HEK293 (cell line): ENCODE results near the gene CCDC28B.

ENCODE experiments used
- CTCF ChIA-PET: fragments of 350-600 bp; formaldehyde crosslinking; extraction: SDS; loops from one replicate; lab custom pipeline; 2021; ENCODE audit warnings: antibody characterized with exemption; lab: Yijun Ruan, JAX
- POLR2A ChIA-PET: fragments of 300-600 bp; formaldehyde crosslinking; extraction: SDS; loops from one replicate; lab custom pipeline; 2020; ENCODE audit warnings: antibody characterized with exemption, inconsistent platforms; lab: Yijun Ruan, JAX
- H3K27ac ChIP-seq: fragments of 200-500 bp; sonication (Bioruptor generic); 2 replicates; pipeline ENCODE4 v1.5.1; 2014; ENCODE audit warnings: low read depth, low read length, control low read depth, inconsistent platforms; ENCODE audit errors: extremely low read depth
- H3K36me3 ChIP-seq, 2 experiments: fragments of 200-500 bp in 1 of 2; sonication (Bioruptor generic) in 1 of 2; 1 replicate in 1 of 2; 2 replicates in 1 of 2; pipeline ENCODE4 v1.5.1; 2014 to 2017; ENCODE audit warnings: inconsistent platforms in 2 of 2, low read length in 2 of 2; ENCODE audit not compliant: control insufficient read depth in 2 of 2, insufficient read depth in 1 of 2
- H3K4me1 ChIP-seq: fragments of 200-500 bp; sonication (Bioruptor generic); 2 replicates; pipeline ENCODE4 v1.5.1; 2014; ENCODE audit warnings: mild to moderate bottlenecking, low read length, inconsistent platforms; ENCODE audit not compliant: control insufficient read depth, insufficient read depth
- H3K4me3 ChIP-seq: 2 replicates; pipeline ENCODE4 v1.5.1; 2011; ENCODE audit warnings: low read depth, mild to moderate bottlenecking, control low read depth, low read length, moderate library complexity
- H3K9me3 ChIP-seq: fragments of 200-500 bp; sonication (Bioruptor generic); 2 replicates; pipeline ENCODE4 v1.5.1; 2014; ENCODE audit warnings: low read depth, low read length, inconsistent platforms; ENCODE audit not compliant: control insufficient read depth, insufficient read depth
- ELK4 ChIP-seq: IDR thresholded peaks from 2 replicates; pipeline ENCODE4 v1.6.1; 2011; ENCODE audit warnings: mild to moderate bottlenecking, low read depth, low read length, borderline replicate concordance
- IKZF3 ChIP-seq: fragments of 450-650 bp; IDR thresholded peaks from 2 replicates; pipeline ENCODE4 v1.5.0; 2018; ENCODE audit warnings: missing biosample characterization, mild to moderate bottlenecking, missing genetic modification characterization, moderate library complexity
- INSM2 ChIP-seq: fragments of 450-650 bp; formaldehyde crosslinking; IDR thresholded peaks from 2 replicates; pipeline ENCODE4 v1.5.1; 2016; ENCODE audit warnings: missing biosample characterization, missing genetic modification characterization
- KLF1 ChIP-seq: fragments of 450-650 bp; formaldehyde crosslinking; IDR thresholded peaks from 2 replicates; pipeline ENCODE4 v1.5.1; 2016; ENCODE audit warnings: missing biosample characterization, missing genetic modification characterization
- KLF16 ChIP-seq: fragments of 450-650 bp; formaldehyde crosslinking; IDR thresholded peaks from 2 replicates; pipeline ENCODE4 v1.5.1; 2017; ENCODE audit warnings: missing biosample characterization, missing genetic modification characterization
- PRDM1 ChIP-seq: fragments of 450-650 bp; formaldehyde crosslinking; IDR thresholded peaks from 2 replicates; pipeline ENCODE4; 2016; ENCODE audit warnings: missing biosample characterization, missing genetic modification characterization
- ZBTB8A ChIP-seq: fragments of 450-650 bp; formaldehyde crosslinking; IDR thresholded peaks from 2 replicates; pipeline ENCODE4 v1.5.1; 2016; ENCODE audit warnings: missing biosample characterization, missing genetic modification characterization
- ZEB2 ChIP-seq: fragments of 450-650 bp; formaldehyde crosslinking; IDR thresholded peaks from 2 replicates; pipeline ENCODE4 v1.5.1; 2016; ENCODE audit warnings: missing biosample characterization, missing genetic modification characterization
- ZFP3 ChIP-seq: fragments of 450-650 bp; formaldehyde crosslinking; IDR thresholded peaks from 2 replicates; pipeline ENCODE4 v1.5.1; 2016; ENCODE audit warnings: low read depth, missing biosample characterization, missing genetic modification characterization
- ZNF169 ChIP-seq: fragments of 450-650 bp; formaldehyde crosslinking; IDR thresholded peaks from 2 replicates; pipeline ENCODE4 v1.5.1; 2016; ENCODE audit warnings: missing biosample characterization, missing genetic modification characterization
- ZNF24 ChIP-seq: fragments of 450-650 bp; formaldehyde crosslinking; IDR thresholded peaks from 2 replicates; pipeline ENCODE4 v1.5.1; 2016; ENCODE audit warnings: missing biosample characterization, missing genetic modification characterization
- ZNF26 ChIP-seq: fragments of 450-650 bp; formaldehyde crosslinking; IDR thresholded peaks from 2 replicates; pipeline ENCODE4 v1.5.1; 2016; ENCODE audit warnings: missing biosample characterization, missing genetic modification characterization
- ZNF341 ChIP-seq: fragments of 450-650 bp; formaldehyde crosslinking; IDR thresholded peaks from 2 replicates; pipeline ENCODE4; 2016; ENCODE audit warnings: low read depth, missing biosample characterization, missing genetic modification characterization
- ZNF362 ChIP-seq: fragments of 450-650 bp; formaldehyde crosslinking; IDR thresholded peaks from 2 replicates; pipeline ENCODE4 v1.5.1; 2016; ENCODE audit warnings: missing biosample characterization, missing genetic modification characterization
- ZNF571 ChIP-seq: fragments of 450-650 bp; formaldehyde crosslinking; IDR thresholded peaks from 2 replicates; pipeline ENCODE4 v1.5.0; 2017; ENCODE audit warnings: missing biosample characterization, missing genetic modification characterization
- ZNF585B ChIP-seq: fragments of 450-650 bp; formaldehyde crosslinking; IDR thresholded peaks from 2 replicates; pipeline ENCODE4 v1.5.1; 2016; ENCODE audit warnings: missing biosample characterization, missing genetic modification characterization
- ZNF610 ChIP-seq: fragments of 450-650 bp; formaldehyde crosslinking; IDR thresholded peaks from 2 replicates; pipeline ENCODE4 v1.5.1; 2016; ENCODE audit warnings: missing biosample characterization, missing genetic modification characterization, borderline replicate concordance
- ZNF843 ChIP-seq: fragments of 450-650 bp; formaldehyde crosslinking; IDR thresholded peaks from 2 replicates; pipeline ENCODE4 v1.5.1; 2016; ENCODE audit warnings: missing biosample characterization, missing genetic modification characterization
- ZSCAN16 ChIP-seq: fragments of 450-650 bp; formaldehyde crosslinking; IDR thresholded peaks from 2 replicates; pipeline ENCODE4 v1.5.1; 2016; ENCODE audit warnings: missing biosample characterization, missing genetic modification characterization
- ZSCAN23 ChIP-seq: fragments of 450-650 bp; formaldehyde crosslinking; IDR thresholded peaks from 2 replicates; pipeline ENCODE4 v1.5.1; 2016; ENCODE audit warnings: missing biosample characterization, missing genetic modification characterization
- ZSCAN30 ChIP-seq: fragments of 450-650 bp; IDR thresholded peaks from 2 replicates; pipeline ENCODE4 v1.5.1; 2018; ENCODE audit warnings: missing biosample characterization, mild to moderate bottlenecking, missing genetic modification characterization, moderate library complexity

Gene CCDC28B

GRCh38 chr1:32178380-32179192, 21.8 kb upstream of the CCDC28B start:
- Histone ChIP-seq H3K4me3 (no peak overlapping the region), H3K36me3 (peaks cover 8 to 44% of the 10 kb centered on the region in 2 experiments), H3K27ac (peak overlapping the region; percentile 76), H3K9me3 (no peaks in the 10 kb centered on the region), H3K4me1 (peaks cover 6% of the 10 kb centered on the region; the same call in 1 of the 2 replicates)
- TF ChIP-seq PRDM1 (tag by site-specific recombination) (peak; percentile 73), ZNF24 (tag by site-specific recombination) (no peak), ZSCAN16 (tag by site-specific recombination) (peak; percentile 87)
- ChIA-PET CTCF (interaction anchor here (0.7 to 1.6 kb wide), 5 partner anchors 14 to 186 kb away, joined by 3 to 5 read pairs (median 4); partner anchors contain the start of gene TMEM39B), POLR2A (interaction anchor here (0.6 to 2.7 kb wide), 22 partner anchors 9 to 216 kb away, joined by 3 to 26 read pairs (median 6); partner anchors contain the start of genes BSDC1, CCDC28B, HDAC1 and IQCC)

DNA sequence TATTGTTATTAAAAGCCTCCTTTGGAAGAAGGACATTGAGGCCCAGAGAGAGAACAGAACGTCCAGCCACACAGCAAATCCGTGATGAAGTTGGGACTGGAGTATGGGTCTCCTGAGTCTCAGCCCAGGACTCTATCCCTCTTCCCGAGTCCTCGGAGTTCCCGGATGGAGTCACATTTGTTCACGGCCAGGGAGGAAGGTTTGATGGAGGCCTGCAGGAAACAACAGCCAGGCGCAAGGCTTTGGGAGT, 21.3 kb upstream of the CCDC28B start:
- Histone ChIP-seq H3K27ac (peak overlapping the region; percentile 76), H3K4me3 (peak overlapping the region; percentile 25), H3K9me3 (no peaks in the 10 kb centered on the region), H3K36me3 (peaks cover 13 to 44% of the 10 kb centered on the region in 2 experiments), H3K4me1 (peaks cover 6% of the 10 kb centered on the region; the same call in 1 of the 2 replicates)
- TF ChIP-seq ZNF26 (no peak), ZSCAN30 (peak; percentile 8; the same call in 1 of the 2 replicates), IKZF3 (tag by site-specific recombination) (peak; percentile 89; the same call in 1 of the 2 replicates), ZNF341 (tag by site-specific recombination) (0 out of 2 replicates have a peak, but pooled peaks have one; percentile 10), KLF16 (no peak), ZSCAN23 (0 out of 2 replicates have a peak, but pooled peaks have one; percentile 12), ZNF362 (tag by site-specific recombination) (no peak)
- ChIA-PET POLR2A (interaction anchor here (0.6 to 2.7 kb wide), 23 partner anchors 9 to 534 kb away, joined by 3 to 26 read pairs (median 6); partner anchors contain the start of genes BSDC1, CCDC28B, HDAC1 and IQCC), CTCF (interaction anchor here (0.7 to 1.6 kb wide), 5 partner anchors 15 to 185 kb away, joined by 3 to 5 read pairs (median 4); partner anchors contain the start of gene TMEM39B)

- Histone ChIP-seq H3K4me1 (peaks cover 6% of the 10 kb centered on the region; the same call in 1 of the 2 replicates), H3K4me3 (peak within 1 kb of the TSS; percentile 75), H3K9me3 (no peaks in the 10 kb centered on the region), H3K36me3 (peaks cover 17 to 44% of the 10 kb centered on the region in 2 experiments), H3K27ac (peak within 1 kb of the TSS; percentile 76)
- ChIA-PET POLR2A (interaction anchor here (0.6 to 2.7 kb wide), 25 partner anchors 8 to 533 kb away, joined by 3 to 26 read pairs (median 5); partner anchors contain the start of genes BSDC1, CCDC28B, HDAC1 and IQCC), CTCF (interaction anchor here (0.7 to 1.6 kb wide), 6 partner anchors 15 to 185 kb away, joined by 3 to 5 read pairs (median 4); partner anchors contain the start of gene TMEM39B)
- peak; percentile 59 for TF ChIP-seq ZBTB8A (tag by site-specific recombination)
- no peak for TF ChIP-seq ZFP3
- no peak for TF ChIP-seq ZNF169 (tag by site-specific recombination)
- TF ChIP-seq ZNF571 (tag by site-specific recombination) = no peak
- 0 out of 2 replicates have a peak, but pooled peaks have one; percentile 12 for TF ChIP-seq INSM2 (tag by site-specific recombination)
- TF ChIP-seq ELK4 = no peak
- TF ChIP-seq KLF1 (tag by site-specific recombination) = peak; percentile 68
- peak; percentile 93 for TF ChIP-seq ZEB2
- TF ChIP-seq ZNF585B (tag by site-specific recombination) = peak; percentile 91
- no peak for TF ChIP-seq ZNF610 (tag by site-specific recombination)
- 0 out of 2 replicates have a peak, but pooled peaks have one; percentile 52 for TF ChIP-seq ZNF843
These were observed 20.8 kb upstream of the CCDC28B start, which contains the start of gene TXLNA for GRCh38 chr1:32179443-32180185. TSS of gene TXLNA (plus strand) at chr1:32179675. CDS start at chr1:32180346, 671 bp downstream.
